MV-4-11 (cell line): ENCODE data around the gene DNAH5.
A peak's percentile ranks its signal among the peaks of the same experiment; 100 is the strongest.

ENCODE experiments used
- DNase-seq: peaks from one replicate; lab custom pipeline; 2025; lab: John Stamatoyannopoulos, UW

Gene DNAH5

DNA sequence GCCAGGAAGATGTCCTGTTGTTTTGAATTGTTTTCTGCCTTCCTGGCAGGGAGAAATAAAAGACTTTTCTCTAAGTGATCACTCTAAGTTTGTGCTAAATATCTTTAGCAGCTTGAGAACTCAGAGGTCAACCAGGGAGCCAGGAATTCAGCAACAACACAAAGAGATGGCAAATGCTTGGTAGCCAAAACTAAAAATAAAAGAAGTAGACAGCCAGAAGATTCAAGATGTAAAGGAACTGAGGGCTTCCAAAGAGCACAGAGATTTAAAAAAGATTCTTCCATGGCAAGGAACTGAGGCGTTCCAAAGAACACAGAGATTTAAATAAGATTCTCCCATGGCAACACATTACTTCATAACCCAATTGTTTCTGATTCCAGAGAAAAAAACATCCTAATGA, 9.6 kb downstream of the DNAH5 start:
- no peak for DNase-seq

DNA sequence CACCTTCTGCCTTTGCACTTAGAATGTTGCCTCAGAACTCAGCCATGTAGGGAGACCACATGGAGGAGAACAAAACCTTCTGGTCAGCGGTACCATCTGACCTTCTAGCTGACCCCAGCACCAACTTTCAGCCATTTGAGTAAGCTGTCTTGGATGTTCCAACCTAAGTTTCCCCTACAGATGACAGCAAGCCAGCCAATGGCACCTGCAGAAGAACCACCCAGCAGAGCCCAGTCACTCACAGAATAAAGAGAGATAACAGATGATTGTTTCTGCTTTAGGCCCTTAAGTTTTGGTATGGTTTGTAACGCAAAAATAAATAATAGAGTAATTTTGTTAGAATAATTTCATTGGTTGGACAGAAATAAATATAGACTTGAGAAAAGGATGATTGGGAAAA, 10.4 kb downstream of the DNAH5 start:
- DNase-seq: no peak

DNA sequence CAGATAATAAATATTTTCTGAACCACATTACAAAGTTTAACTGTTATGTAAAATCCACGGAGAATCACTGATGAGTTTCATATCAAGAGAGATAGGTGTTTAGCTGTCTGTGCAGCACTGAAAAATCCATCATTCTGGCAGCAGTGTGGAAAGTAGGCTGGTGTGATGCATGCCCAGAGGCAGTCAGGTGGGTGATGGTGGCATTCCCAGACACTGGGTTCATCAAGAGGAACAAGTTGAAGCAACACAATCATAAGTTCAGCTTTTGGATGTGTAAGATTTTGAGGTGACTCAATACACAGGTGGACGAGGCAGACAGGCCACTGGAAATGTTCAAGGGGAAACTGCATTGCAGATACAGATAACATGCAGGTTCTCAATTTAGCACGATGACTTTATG, 11.9 kb downstream of the DNAH5 start:
- DNase-seq: no peak

DNA sequence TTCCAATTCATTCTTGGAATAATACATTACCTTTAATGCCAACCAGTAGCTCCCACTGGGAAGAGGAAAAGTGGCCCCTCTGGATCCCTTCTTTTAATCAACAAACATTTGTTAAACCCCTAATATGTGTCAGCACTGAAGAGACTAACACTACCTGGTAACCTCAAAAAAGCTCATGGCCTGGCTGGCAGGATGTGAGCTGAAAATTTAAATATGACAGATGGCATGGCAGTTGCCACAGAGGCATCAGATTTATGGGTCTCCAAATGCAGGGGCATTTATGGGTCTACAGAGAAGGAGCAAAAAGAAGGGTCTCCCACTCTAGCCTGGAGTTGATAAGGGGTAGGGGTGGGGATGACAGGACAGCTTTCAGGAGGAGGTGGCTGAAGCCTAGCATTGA, 12.5 kb downstream of the DNAH5 start:
- DNase-seq: no peak

DNA sequence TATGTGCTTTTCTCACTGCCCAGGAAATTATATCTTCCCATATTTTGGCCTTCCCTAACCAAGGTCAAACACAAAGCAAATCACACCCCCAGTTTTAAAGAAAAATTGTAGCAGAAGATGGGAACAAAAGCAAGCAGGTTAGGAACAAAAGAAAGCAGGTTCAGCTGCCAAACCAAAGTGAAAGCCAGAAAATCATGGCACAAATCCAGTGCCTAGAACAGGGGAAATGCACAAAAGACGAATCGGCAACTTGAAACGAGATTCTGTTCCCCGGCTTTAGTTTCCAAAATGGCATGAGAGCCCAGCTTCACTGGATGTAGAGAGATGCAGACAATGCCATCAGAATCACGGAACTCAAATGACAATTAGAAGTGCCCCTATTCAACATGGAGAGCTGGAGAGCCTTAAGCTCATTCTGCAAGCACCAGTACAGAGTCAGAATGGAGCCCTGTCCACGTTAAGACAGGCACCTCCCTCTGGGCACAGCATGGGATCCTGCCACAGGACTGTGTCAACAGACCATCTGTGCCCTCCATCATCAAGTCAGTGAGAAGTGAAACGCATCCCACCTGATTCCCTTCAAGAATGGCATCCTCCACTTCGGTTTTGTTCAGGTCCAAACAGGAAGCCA, 13.8 kb downstream of the DNAH5 start:
- DNase-seq: no peak

DNA sequence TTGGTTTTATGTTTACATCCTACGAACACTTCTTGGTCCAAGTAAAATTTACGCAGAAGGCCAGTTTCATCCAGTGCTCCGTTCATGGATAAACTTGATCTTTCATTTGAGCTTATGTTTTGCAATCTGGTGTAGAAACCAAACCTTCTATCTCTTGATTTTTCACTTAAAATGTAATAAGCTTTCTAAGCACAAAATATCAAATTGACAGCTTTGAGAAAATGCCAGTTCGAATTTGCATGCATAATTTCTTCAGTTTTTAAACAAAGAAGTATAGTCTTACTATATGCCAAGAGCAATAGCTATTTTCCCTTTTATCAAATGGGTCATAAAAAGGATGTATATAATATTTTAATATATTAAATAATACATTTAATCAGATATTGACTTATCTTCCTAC, 17.8 kb downstream of the DNAH5 start:
- DNase-seq: no peak

DNA sequence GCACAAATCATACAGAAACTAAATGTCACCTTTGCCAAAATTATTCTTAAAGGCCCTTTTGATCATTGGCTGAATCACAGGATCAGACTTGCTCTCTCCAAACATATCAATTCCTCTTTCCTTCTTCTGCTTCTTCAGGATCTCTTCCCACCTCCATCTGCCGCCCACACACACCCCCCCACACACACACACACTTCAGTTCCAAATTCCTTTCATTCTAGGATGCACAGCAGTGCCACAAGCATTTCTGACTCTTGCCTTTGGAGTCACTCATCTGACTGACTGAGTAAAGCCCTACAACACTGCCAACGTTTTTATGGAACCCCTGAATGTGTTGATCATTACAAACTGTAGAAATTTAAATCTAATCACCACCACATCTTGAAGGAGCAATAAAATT, 22.9 kb downstream of the DNAH5 start:
- DNase-seq: no peak

DNA sequence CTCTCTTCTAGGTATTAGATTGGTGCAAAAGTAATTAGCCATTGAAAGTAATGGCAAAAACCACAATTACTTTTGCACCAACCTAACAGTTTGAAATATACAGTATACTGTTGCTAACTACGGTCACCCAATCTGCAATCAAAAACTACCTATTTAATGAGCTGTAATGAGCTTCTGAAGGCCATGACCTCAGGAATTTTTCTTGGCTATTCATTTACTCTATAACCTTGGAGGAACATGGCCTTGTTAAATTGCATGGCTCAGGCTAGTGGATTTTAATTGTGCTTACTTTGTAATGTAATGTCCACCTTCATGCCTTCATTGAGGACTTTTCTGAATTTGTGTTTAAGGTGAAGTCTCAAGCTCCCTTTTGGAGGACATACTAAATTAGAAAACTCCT, 24.7 kb downstream of the DNAH5 start:
- DNase-seq: no peak

DNA sequence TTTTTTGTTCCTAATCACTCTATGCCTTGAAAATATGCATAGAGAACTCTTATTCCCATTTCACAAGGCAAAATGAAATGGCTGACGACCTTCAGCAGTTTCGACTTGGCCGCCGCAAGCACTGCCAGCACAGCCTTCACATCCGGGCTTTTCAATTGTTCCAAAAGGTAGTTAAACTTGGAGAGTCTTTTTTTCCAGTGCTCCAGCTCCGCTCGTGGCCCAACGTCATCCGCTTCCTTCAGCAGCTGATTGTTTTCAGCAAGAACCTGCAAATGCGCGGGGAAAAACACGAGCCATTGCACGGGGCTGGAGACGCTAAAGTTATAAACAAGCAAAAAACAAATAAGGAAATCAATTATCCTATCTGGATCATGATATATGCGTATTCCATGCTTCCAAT, 25.4 kb downstream of the DNAH5 start:
- no peak for DNase-seq

DNA sequence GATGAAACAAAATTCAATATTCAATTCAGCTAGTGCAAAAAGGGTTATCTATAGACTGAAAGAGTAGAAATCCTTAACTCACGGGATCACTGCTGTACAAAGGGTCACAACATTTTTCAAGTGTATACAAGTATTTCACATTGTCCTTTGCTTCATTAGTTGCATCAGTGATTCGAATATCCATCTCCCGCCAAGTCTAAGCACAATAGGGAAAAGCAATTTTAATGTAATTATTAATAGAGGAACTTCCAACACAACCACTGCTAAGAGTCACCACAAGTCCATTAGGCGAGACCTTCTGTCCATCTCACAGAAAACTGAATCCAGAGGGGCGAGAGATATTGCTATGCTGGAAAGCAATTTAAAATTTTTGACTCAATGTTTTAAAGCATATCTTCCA, 27.4 kb downstream of the DNAH5 start:
- no peak for DNase-seq

DNA sequence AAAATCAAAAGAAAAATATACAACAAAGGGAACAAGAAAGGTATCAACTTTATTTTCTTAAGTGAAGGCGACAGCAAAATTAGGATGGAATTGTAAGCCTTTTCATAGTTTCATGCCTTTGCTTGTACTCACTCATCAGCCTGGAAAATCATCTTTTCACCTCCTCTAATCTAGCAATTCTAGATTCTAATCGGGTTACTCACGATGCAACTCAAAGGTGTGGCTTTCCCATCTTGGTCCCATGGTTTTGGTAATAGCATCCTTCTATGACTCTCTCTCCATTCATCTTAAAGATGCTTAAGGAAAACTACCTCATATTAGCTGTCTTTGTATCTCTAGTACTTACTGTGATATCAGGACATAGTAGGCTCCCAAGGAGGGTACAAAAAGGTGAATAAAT, 30.5 kb downstream of the DNAH5 start:
- no peak for DNase-seq

DNA sequence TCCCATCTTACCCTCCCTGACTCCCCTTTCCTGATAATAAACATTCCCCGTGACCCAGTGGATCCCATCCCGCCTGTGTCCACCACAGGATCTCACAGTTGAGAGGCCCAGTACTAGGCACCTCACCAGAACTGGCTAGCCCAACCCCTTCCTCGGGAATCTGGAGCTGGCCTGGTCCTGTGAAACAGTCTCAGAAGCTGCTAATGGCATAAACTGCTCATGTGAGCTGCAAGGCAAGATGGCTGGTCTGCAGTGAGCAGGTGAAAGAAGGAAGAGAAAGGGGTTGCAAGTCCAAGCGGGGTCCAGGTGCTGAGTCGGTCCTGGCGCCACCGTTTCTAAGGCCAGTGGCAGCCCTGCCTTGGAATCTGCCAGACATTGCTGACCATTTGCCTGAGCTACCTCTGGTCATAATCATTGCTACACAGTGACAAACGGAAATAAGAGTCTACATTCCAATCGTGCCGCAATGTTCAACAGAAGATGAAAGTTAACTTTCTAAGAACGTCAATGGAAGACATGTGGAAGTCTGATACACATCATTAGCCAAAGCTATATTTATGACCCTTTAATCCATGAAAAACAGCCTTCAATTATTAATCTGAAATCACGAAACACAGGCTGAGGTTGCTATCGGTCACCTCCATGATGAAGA, 33.7 kb downstream of the DNAH5 start:
- no peak for DNase-seq

DNA sequence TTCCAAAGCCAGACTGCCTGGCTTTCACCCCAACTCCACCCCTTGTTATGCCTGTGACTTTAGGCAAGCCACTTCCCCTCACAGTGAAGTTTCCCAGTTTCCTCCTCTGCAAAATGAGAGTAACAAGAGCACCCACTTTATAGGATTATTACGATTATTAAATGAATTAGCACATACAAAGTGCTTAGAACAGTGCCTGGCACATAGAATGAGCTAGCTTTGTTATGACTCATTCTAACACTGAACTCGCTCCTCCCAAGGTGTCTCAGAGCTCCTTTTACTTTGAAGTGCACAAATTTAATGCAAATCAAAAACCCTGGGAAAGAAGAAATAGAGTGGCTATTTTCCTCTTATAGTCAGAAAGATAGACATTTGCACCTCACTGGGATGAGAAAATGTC, 34.3 kb downstream of the DNAH5 start:
- DNase-seq: no peak

DNA sequence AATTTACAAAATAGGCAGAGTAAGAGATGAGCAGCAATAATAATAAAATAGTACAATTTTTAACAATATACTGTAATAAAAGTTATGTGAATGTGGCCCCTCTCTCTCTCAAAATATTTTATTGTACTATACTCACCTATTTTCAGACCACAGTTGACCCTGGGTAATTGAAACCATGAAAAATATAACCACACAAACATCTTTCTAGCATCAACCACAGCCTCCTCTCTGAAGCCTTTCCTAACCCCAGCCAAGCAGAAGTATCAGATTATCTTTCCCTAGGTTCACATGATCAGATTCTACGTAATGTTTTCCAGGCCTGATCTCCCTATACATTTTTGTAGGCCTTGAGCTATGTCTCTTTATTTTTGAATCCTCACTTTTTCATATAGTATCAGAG, 35.2 kb downstream of the DNAH5 start:
- DNase-seq: no peak

DNA sequence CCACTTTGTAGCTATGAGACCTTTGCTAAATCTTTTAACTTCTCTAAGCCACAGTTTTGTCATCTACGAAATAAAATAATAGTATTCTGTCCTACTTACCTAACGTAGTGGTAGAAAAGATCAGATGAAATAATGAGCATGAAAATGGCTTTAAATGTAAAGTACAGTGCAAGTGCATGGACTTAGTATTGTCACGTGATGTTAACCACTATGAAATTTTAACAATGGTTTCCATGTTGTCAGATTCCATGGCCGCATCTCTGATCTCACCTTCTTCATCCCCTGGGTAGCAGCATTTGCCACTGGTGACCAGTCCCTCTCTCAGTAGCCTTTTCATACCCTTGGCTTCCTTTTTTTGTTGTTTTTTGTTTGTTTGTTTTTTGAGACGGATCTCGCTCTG, 45.9 kb downstream of the DNAH5 start:
- DNase-seq: no peak

DNA sequence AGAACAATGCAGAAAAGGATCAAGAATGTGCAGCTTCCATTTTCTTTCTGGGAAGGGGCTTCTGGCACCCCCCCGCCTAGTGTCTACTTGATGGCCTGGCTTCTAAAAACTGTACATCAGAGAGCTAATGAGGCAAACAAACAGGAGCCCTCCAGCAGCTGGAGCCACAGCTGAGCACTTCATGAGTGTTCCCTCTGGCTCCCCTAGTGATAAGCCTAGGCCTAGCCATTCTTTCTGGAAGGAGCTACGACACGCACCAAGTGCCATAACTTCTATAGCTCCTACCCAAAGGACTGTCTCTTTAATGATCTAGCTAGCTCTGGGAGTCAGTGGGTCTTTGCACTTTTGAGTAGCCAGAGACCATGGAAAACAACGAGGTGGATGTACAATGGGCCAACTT, 66.1 kb downstream of the DNAH5 start:
- DNase-seq: no peak

DNA sequence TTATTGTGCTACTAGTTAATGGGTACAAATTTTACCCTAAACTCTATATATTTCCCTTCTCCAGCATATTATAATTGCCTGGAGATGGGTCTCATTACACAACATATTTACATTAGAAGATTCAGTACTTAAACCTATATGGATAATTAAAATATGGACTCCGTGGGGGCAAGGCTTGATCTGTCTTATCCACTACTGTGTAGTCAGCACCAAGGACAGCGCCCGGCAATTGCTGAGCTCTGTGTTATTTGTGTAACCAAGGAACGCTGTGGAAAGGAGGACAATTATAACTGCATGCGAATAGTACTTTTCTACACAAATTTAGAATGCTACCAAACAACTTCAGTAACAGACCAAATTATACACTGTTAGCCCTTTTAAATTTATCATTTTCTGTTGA, 77.7 kb downstream of the DNAH5 start:
- DNase-seq: peak; percentile 29

DNA sequence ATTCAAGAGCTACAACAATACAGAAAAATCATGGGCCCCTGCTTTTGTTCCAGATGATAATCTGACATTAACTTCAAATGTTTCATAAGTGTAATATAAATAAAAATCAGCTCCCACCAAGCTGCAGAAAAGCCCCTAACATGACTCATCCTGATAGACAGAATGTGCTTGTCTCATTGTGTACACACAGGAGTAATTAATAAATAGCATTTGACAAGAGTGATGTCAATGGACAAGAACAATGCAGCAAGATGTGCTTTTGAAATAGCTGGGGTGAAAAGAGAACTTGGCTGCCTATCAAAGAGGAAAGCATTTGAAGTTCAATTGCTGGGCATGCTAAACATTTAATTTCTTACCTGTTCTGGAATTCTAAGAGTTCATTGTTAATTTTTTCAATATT, 79.2 kb downstream of the DNAH5 start:
- DNase-seq: no peak

DNA sequence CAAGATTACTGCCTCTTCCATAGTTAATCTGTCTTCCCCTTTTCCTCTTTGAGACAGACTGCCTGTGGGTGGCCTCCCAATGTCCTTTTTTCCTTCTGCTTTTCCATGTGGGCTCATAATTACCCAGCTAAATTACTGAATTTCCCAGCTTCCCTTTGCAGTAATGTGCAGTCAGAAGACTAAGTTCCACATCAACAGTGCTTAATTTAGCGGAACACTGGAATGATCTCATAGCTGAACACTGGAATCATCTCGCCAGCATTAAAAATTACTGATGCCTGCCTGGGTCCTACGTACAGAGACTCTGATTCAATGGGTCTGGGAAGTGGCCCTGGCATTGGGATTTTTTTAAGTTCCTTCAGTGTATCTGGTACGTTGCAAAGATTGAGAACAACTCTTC, 84.3 kb downstream of the DNAH5 start:
- no peak for DNase-seq

DNA sequence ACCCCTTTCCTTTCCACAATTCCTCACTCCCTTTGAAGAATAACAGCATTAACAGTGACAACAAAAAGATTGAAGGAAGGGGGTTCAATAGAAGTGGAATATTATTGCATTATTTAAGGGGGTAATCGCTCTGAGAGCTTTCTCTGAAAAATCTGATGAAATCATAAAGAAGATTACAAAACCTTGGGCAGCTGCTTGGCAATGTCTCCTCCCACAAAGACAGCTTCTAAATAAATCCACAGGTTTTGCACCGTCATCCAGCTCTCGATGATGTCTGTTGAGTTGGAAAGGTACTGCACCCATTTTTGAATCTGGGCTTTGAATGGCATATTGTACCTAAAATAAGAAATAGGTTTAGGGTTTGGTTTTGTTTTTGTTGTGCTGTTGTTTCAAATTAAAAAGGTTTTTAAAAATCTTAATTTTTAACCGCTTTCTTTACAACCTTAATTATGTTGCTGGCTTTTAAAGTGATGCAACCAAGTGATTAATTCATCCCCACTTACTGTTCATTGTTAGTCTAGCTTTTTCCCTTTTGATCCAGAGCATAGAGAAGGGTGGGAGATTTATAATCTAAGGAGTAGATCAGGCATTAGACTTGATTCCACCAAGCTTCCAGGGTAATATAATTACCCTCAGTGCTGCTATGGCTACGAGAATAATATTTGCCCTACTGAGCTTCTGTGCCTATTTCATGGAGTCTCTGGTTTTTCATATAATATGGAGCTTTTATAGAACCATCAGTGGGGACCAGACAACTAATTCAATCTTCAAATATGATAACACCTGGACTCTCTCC, 85.0 kb downstream of the DNAH5 start:
- DNase-seq: no peak

DNA sequence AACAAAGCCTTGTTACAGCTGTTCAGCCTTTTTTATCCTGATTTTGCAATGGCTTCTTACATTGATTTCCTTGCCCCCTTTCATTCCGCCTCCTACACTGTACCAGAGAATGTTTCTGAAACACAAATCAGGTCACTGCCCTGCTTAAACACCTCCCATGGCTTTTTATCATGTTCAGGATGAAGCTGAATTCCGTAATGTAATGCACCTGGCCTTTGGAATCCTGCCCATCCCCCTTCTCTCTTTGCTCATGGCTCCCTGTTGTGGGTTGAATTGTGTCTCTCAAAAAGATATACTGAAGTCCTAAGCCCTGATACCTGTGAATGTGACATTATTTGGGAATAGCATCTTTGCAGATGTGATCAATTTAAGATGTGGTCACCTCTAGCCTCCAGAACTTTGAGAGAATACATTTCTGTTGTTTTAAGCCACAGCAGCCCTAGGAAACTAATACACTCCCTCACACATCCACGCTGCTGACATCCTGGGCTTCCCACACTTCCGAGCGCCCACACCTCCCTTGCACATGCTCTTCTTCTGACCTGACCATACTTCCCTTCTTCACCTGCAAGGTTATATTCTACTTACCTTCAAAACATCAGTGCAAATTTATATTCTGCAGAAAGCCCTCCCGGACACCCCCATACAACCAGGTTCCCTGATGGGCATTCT, 101.2 kb downstream of the DNAH5 start:
- no peak for DNase-seq

DNA sequence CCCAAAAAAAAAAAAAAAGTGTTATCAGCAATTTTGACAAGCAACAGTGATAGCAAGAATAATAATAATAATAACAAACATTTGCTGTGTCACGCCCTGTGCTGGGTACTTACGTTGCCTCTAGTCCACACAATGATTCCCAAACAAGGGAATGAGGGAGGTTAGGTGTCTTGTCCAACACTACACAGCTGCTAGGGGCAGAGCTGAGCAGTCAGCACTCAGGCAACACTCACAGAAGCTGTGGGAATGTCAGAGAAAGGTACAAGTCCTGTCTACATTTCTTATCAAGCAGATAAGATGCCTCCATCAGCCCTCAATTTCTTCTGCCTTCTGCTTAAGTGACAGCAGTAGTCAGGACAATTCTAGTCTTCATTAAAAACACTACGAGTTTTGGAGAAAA, 111.0 kb downstream of the DNAH5 start:
- no peak for DNase-seq

DNA sequence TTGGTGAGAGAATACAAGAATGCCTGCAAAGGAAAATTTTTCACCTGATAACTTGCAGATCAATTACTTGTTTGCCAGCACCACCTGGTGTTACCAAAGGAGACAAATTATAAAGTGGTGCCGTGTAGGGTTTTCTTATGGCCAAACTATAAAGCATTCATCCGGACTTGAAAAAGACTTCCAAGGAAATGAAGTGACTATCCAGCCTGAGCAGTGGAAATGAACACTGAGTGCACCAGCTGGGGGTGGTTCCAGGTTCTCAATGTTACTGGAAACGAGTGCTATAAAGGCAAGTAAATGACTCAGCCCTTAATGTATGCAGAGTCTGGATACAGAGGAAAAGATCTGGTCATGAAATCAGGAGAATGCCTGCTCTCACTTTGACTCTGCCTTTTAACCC, 113.1 kb downstream of the DNAH5 start:
- DNase-seq: no peak
